GM19193 (cell line): Measurements from ENCODE around the gene BLOC1S4.

Experiments used
- POLR2A ChIP-seq: IDR thresholded peaks from 4 replicates; pipeline ENCODE4 v1.6.1; 2011; ENCODE audit not compliant: insufficient read depth, insufficient read length; ENCODE audit errors: extremely low read depth

Gene BLOC1S4

GRCh38 chr4:6723851-6724250, 7.9 kb downstream of the BLOC1S4 start:
- no peak for TF ChIP-seq POLR2A

DNA sequence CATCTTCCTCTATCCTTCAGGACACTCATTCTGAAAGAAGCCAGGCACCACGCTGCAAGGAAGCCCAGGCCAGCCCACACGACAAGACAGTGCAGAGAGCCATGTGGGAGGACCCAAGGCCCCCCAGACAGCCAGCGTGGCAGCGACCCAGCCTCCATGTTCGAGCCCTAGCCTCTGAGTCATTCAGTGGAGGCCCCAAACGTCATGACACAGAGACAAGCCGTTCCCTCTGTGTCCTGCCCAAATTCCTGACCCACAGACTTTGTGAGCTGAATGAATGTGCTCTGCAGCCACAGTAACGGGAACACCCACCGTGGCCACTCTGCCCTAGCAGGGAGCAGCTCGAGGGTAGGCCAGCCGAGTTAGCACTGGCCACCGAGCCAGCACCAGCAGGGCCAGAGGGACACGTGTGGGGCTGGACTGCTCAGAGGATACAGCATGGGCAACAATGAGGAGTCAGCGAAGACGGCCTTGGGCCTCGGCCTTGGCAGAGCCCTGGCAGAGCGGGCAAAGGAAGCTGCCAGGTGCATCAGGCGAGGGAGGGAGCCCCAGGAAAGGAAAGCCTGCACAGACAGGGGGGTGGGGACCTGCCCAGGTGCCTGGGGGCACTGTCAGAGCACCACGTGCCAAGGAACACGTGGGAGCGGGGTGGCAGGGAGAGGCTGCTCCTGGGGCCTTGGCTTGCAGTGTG, 8.6 kb downstream of the BLOC1S4 start:
- no peak for TF ChIP-seq POLR2A

GRCh38 chr4:6727081-6727942, 11.3 kb downstream of the BLOC1S4 start:
- TF ChIP-seq POLR2A, result no peak

- TF ChIP-seq POLR2A, result no peak
These were observed 11.9 kb downstream of the BLOC1S4 start for GRCh38 chr4:6727943-6728250.

DNA sequence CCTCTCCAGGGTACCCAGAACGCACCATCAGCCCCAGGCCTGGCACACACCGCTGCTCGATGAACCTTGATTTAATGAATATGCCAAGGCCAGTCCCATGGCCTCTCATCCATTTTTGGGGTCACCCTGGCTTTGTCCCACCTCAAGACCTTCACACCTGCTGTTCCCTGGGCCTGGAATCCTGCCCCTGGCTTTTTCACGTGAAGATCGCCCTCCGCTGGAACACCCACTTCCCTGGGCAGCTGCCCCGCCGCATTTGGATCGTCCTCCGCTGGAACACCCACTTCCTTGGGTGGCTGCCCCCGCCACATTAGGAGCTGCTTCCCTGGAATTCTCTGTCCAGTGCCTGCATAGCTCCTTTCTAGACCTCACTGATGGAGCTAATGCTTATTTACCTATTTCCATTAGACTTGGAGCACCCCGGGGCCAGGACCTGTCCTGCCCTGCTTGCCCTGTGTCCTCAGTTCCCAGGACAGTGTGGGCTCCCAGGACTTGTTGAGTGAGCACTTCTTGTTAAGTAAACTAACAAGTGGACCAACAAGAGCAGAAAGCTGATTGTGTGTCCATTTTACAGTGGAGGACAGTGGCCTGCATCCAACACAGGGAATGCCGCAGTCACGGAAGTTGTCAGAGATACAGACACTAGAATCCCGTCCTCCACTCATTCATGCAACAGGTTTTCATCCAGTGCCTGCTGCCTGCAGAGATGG, 12.5 kb downstream of the BLOC1S4 start:
- TF ChIP-seq POLR2A, result no peak

DNA sequence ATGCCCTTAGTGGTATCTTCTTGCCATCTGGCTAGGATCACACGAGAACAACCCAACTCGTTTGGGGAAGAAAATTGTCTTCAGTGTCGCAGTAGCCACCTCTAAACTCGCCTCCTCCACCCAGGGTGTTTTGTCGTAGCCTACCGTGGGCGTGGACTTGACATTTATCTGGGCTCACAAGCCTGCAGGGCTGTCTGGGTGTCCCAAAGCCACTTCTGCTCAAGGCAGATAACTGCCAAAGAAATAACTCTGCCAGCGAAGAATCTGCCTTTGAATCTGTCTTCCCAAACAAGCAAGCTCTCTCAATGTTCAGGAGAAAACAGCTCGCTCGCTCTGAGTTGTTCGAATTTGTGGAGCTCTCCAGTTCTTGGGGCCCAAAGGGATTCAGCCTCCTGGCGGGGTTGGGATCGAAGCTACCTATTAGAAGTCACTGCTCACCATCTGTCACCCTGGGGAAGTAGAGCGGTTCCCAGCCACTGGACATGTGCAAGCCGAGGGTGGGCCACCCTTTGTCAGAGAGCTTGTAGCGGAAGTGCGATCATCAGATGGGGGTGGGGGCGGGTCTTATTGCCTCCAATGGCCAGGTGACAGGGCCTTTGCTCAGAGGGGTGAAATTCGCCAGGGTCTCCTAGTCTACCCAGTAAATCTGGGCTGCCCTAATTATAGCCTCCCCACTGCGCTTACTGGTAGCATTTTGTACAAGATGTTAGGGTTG, 14.8 kb downstream of the BLOC1S4 start:
- TF ChIP-seq POLR2A, result no peak

DNA sequence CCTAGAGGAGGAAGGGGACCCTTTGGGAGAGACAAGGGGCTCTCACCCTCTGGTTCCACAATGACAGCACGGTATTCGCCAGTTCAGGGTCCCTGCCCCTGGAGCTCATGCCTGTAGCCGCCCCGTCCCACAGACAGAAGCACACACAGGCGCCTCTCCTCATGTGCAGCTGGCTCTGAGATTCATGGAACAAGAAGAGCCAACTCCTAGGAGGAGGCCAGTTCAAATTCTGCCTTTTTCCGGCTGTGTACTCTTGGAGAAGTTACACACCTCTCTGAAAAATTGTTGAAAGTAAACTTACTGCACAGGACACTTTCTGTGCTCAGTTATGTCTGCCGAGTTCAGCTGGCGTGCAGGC, 15.3 kb downstream of the BLOC1S4 start:
- no peak for TF ChIP-seq POLR2A

DNA sequence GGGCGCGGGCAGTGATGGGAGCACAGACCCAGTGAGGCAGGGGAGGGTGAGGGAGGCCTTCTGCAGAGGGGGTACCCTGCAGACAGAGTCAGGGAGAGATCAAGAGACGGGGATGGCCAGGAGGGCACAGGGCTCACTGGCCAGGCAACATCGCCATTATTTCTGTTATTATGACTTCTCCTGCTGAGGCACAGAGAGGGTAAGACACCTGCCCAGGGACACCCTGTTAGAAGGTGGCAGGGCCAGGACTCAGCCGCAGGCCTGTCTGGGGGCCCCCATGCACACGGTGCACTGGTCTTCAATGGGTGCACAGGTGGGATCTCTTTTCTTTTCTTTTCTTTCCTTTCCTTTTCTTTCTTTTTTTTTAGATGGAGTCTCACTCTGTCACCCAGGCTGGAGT, 15.8 kb downstream of the BLOC1S4 start:
- no peak for TF ChIP-seq POLR2A

DNA sequence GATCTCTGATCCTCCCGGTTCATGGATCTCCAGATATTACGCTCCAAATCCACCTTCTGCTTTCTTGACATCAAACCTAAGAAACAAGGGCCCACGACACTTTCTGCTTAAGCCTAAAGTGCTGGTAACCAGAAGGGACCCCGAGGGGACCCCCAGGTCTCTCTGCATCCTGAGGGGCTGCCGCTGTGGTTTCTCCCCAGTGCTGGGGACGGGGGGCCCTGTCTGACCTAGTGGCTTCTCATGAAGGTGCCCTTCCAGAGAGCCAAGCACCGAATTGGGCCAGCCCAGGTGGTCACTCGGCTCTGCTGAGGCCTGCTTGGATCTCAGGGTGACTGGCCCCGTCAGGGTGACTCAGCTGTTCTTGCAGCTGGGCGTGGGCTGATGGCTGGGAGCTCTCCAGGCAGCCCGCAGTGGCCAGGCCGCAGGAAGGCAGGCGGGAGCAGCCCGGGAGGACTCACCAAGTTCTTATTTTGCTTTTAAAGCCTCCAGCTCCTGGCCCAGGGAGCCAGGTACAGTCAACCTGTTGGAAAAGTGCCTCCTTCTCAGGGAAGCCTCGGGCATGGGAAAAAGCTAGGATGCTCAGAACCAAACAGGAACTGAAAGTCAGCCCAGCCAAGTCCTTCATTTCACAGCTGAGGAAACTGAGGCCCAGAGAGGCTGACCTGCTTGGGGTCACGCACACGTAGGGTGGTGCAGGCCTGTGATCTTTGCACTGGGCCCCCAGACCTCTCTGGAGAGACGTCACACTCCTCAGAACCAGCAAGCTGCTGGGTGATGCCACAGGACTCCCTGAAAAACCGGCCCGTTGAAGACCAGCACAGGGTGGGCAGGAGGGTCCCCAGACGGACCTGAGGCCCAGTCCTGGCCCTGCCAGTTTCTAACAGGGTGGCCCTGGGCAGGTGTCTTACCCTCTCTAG, 16.7 kb downstream of the BLOC1S4 start:
- TF ChIP-seq POLR2A, result no peak

- no peak for TF ChIP-seq POLR2A
These were observed 17.6 kb downstream of the BLOC1S4 start for GRCh38 chr4:6733358-6734164.

DNA sequence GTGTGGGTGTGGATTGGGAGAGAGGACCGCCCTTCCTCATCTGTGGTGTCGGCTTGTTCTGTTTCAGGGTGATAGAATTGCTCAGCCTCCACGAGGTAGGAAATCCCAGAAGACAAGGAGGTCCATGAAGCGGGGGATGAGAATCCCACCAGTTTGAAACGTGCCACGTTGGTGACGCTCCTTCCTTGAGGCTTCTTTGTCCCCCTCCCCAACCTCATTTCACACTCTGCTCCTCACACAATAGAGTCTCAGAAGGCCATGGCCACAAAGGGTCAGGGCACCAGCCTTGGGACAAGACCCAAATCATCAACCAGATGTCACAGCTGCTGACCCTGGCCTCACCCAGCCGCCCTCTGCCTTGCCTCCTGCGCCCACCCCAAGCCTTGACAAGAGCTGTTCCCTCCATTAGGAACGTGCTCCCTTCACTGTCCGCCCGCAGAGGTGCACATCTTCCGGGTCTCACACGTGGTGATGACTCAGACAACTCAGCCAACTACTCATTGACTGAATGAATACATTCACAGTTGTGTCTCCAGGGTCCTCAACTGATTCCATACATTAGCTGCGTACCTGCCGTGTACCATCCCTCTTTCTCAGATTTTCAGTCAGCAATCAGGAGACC, 18.3 kb downstream of the BLOC1S4 start:
- no peak for TF ChIP-seq POLR2A

DNA sequence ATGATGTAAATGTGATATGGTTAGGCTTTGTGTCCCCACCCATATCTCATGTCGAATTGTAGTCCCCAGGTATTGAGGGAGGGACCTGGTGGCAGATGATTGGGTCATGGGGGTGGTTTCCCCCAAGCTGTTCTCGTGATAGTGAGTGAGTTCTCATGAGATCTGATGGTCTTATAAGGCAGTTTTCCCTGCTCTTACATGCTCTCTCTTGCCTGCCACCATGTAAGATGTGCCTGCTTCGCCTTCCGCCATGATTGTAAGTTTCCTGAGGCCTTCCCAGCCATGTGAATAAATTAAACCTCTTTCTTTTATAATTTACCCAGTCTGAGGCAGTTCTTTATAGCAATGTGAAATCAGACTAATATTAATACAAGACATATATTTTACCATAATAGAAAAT, 23.9 kb downstream of the BLOC1S4 start:
- TF ChIP-seq POLR2A, result no peak

DNA sequence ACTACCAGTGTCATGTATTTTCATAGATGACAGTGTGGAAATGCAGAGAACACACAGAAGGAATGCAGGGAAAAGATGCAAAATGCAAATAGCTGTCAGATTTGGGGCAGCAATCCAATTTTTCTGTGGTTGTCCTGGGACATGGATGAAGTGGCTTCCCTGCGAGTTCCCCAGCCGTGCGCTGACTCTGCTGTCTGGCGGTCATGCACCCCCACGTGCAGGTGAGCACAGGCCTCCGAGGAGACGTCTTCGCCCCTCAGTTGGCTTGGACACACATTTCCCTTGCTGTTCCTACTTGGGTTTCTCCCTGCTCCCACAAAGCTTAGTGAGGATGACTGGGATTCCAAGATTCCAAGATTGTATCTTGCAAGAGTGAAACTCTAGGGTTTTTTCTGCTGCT, 24.4 kb downstream of the BLOC1S4 start:
- no peak for TF ChIP-seq POLR2A

GRCh38 chr4:6742507-6742906, 26.5 kb downstream of the BLOC1S4 start:
- no peak for TF ChIP-seq POLR2A

GRCh38 chr4:6742989-6743388, 27.0 kb downstream of the BLOC1S4 start:
- no peak for TF ChIP-seq POLR2A
